Measurements from ENCODE around the gene EIF1.

- TF ChIP-seq, protein P1, sequence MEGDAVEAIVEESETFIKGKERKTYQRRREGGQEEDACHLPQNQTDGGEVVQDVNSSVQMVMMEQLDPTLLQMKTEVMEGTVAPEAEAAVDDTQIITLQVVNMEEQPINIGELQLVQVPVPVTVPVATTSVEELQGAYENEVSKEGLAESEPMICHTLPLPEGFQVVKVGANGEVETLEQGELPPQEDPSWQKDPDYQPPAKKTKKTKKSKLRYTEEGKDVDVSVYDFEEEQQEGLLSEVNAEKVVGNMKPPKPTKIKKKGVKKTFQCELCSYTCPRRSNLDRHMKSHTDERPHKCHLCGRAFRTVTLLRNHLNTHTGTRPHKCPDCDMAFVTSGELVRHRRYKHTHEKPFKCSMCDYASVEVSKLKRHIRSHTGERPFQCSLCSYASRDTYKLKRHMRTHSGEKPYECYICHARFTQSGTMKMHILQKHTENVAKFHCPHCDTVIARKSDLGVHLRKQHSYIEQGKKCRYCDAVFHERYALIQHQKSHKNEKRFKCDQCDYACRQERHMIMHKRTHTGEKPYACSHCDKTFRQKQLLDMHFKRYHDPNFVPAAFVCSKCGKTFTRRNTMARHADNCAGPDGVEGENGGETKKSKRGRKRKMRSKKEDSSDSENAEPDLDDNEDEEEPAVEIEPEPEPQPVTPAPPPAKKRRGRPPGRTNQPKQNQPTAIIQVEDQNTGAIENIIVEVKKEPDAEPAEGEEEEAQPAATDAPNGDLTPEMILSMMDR (IDR thresholded peaks at IDR 0.05; ENCODE audit: low read depth, low read length, poor library complexity, severe bottlenecking): no peak
- no peak for TF ChIP-seq EZH2phosphoT487 (IDR thresholded peaks at IDR 0.05; ENCODE audit: borderline replicate concordance, low read length)
These were observed 48.9 kb upstream of the EIF1 start for GRCh38 chr17:41639492-41640473.
